Caco-2 (cell line): ENCODE data around the gene GUK1. TPM values are rescaled to one million over a fixed set of nuclear protein-coding genes. Genes with fewer than 3 reads are reported as not detected.
"Not testable (repeated sequence)": the region's sequence is repeated elsewhere in the genome, so short reads cannot be mapped to it uniquely, and the experiment has no call there.

Experiments
- BruUV-seq: library from RNA; stranded (reverse); fragments of 400-500 nt; replicated peaks from 2 replicates; lab custom pipeline; 2021; lab: Mats Ljungman, UMichigan
- CTCF ChIA-PET: fragments of 300-600 bp; sonication (Branson Sonifier 250); formaldehyde crosslinking; loops from one replicate; lab custom pipeline; 2022; ENCODE audit warnings: antibody characterized with exemption; lab: Charles Lee
- POLR2A ChIA-PET: fragments of 300-600 bp; sonication (Branson Sonifier 250); formaldehyde crosslinking; loops from one replicate; lab custom pipeline; 2022; ENCODE audit warnings: antibody characterized with exemption; lab: Charles Lee
- DNase-seq, 2 experiments: peaks; one replicate each; pipeline versions ENCODE4 v3.0.0 to v3.0.0-alpha.2; 2020 to 2022
- H3K27me3 ChIP-seq: replicated peaks from 2 replicates; pipeline ENCODE4 v1.6.0; 2011; ENCODE audit warnings: low read length; ENCODE audit not compliant: control insufficient read depth, insufficient read depth
- H3K36me3 ChIP-seq: 2 replicates; pipeline ENCODE4 v1.5.1; 2011; ENCODE audit warnings: low read length; ENCODE audit not compliant: control insufficient read depth, insufficient read depth
- H3K4me1 ChIP-seq: fragments of 250-450 bp; sonication (Bioruptor Pico); 2 replicates; pipeline ENCODE4 v1.5.1; 2020; ENCODE audit warnings: mild to moderate bottlenecking
- H3K4me3 ChIP-seq: 2 replicates; pipeline ENCODE4 v1.5.1; 2011; ENCODE audit warnings: low read depth, mild to moderate bottlenecking, control low read depth, low read length
- H3K9me3 ChIP-seq: fragments of 250-450 bp; sonication (Bioruptor Pico); 2 replicates; pipeline ENCODE4 v1.5.1; 2020; ENCODE audit warnings: mild to moderate bottlenecking, moderate library complexity
- H3K27ac Mint-ChIP-seq: one replicate; pipeline ENCODE4 v1.8.0; 2022; ENCODE audit warnings: mixed read lengths; ENCODE audit not compliant: unreplicated experiment
- H3K27me3 Mint-ChIP-seq: one replicate; pipeline ENCODE4 v1.8.0; 2022; ENCODE audit warnings: mixed read lengths; ENCODE audit not compliant: insufficient read depth, unreplicated experiment
- H3K36me3 Mint-ChIP-seq: one replicate; pipeline ENCODE4 v1.8.0; 2022; ENCODE audit warnings: mild to moderate bottlenecking, mixed read lengths; ENCODE audit not compliant: insufficient read depth, unreplicated experiment
- H3K4me1 Mint-ChIP-seq: one replicate; pipeline ENCODE4 v1.8.0; 2022; ENCODE audit warnings: low read depth, mixed read lengths; ENCODE audit not compliant: unreplicated experiment
- H3K4me3 Mint-ChIP-seq: one replicate; pipeline ENCODE4 v1.8.0; 2022; ENCODE audit warnings: mild to moderate bottlenecking, moderate library complexity, mixed read lengths; ENCODE audit not compliant: unreplicated experiment
- H3K9me3 Mint-ChIP-seq: one replicate; pipeline ENCODE4 v1.8.0; 2022; ENCODE audit warnings: mixed read lengths; ENCODE audit not compliant: unreplicated experiment
- CTCF ChIP-seq, 2 experiments: fragments of 200-600 bp in 1 of 2; IDR thresholded peaks; 1 replicate in 1 of 2; 2 replicates in 1 of 2; pipeline versions ENCODE4 v1.5.1 to v1.8.0; 2011 to 2022; ENCODE audit warnings: antibody characterized with exemption in 1 of 2, control low read depth in 1 of 2, inconsistent platforms in 1 of 2, low read depth in 1 of 2, low read length in 1 of 2, mild to moderate bottlenecking in 1 of 2, moderate library complexity in 1 of 2; ENCODE audit not compliant: insufficient read depth in 1 of 2, severe bottlenecking in 1 of 2, unreplicated experiment in 1 of 2
- intact Hi-C: fragments of 100-400 bp; cut with micrococcal nuclease; formaldehyde crosslinking; loops from one replicate; pipeline ENCODE4 v1.10.0; 2022; ENCODE audit not compliant: unreplicated experiment
- total RNA-seq: library from RNA; stranded (reverse); gene quantifications from 2 replicates; pipeline ENCODE4 v1.2.3, GENCODE V29; 2022

The GUK1 gene
- total RNA-seq, 1 experiment from 2014 or later = 73.6 TPM

GRCh38 chr1:228170666-228171065 lies 30.6 kb downstream of the GUK1 start:
- no peaks in the 10 kb centered on the region for H3K36me3 ChIP-seq
- POLR2A ChIA-PET = no interaction called here
- intact Hi-C loops = no loop called here
- DNase-seq = no peak
- H3K4me3 ChIP-seq = no peak overlapping the region
- peaks cover 9% of the 10 kb centered on the region for H3K9me3 ChIP-seq
- H3K36me3 Mint-ChIP-seq = peaks cover 18% of the 10 kb centered on the region
- no peaks in the 10 kb centered on the region for H3K4me1 Mint-ChIP-seq
- TF ChIP-seq CTCF (IDR thresholded peaks at IDR 0.05; ENCODE audit: insufficient read depth in 1 of 2, low read depth in 1 of 2, low read length in 1 of 2, severe bottlenecking in 1 of 2, unreplicated experiment in 1 of 2) = no peak
- CTCF ChIA-PET = no interaction called here
- no peaks in the 10 kb centered on the region for H3K27me3 Mint-ChIP-seq
- BruUV-seq = no TSS peak
- H3K4me3 Mint-ChIP-seq = no peak overlapping the region
- no peaks in the 10 kb centered on the region for H3K4me1 ChIP-seq
- no peak overlapping the region for H3K27ac Mint-ChIP-seq
- no peaks in the 10 kb centered on the region for H3K27me3 ChIP-seq
- no peaks in the 10 kb centered on the region for H3K9me3 Mint-ChIP-seq

GRCh38 chr1:228171221-228171891 lies 31.3 kb downstream of the GUK1 start:
- TF ChIP-seq CTCF (IDR thresholded peaks at IDR 0.05; ENCODE audit: insufficient read depth in 1 of 2, low read depth in 1 of 2, low read length in 1 of 2, severe bottlenecking in 1 of 2, unreplicated experiment in 1 of 2) = no peak
- H3K9me3 Mint-ChIP-seq = no peaks in the 10 kb centered on the region
- H3K36me3 Mint-ChIP-seq = peaks cover 13% of the 10 kb centered on the region
- H3K27me3 Mint-ChIP-seq = no peaks in the 10 kb centered on the region
- Histone ChIP-seq H3K4me3 (no peak overlapping the region), H3K27me3 (no peaks in the 10 kb centered on the region), H3K4me1 (no peaks in the 10 kb centered on the region), H3K36me3 (no peaks in the 10 kb centered on the region), H3K9me3 (peaks cover 9% of the 10 kb centered on the region)
- DNase-seq = no peak
- no TSS peak for BruUV-seq
- no peak overlapping the region for H3K4me3 Mint-ChIP-seq
- H3K4me1 Mint-ChIP-seq = no peaks in the 10 kb centered on the region
- ChIA-PET POLR2A (no interaction called here), CTCF (interaction anchor here (0.6 kb wide), 2 partner anchors 9 to 1230 kb away, joined by 3 to 6 read pairs; no protein-coding TSS in a partner anchor)
- intact Hi-C loops = no loop called here
- peak overlapping the region; percentile 39 for H3K27ac Mint-ChIP-seq

DNA sequence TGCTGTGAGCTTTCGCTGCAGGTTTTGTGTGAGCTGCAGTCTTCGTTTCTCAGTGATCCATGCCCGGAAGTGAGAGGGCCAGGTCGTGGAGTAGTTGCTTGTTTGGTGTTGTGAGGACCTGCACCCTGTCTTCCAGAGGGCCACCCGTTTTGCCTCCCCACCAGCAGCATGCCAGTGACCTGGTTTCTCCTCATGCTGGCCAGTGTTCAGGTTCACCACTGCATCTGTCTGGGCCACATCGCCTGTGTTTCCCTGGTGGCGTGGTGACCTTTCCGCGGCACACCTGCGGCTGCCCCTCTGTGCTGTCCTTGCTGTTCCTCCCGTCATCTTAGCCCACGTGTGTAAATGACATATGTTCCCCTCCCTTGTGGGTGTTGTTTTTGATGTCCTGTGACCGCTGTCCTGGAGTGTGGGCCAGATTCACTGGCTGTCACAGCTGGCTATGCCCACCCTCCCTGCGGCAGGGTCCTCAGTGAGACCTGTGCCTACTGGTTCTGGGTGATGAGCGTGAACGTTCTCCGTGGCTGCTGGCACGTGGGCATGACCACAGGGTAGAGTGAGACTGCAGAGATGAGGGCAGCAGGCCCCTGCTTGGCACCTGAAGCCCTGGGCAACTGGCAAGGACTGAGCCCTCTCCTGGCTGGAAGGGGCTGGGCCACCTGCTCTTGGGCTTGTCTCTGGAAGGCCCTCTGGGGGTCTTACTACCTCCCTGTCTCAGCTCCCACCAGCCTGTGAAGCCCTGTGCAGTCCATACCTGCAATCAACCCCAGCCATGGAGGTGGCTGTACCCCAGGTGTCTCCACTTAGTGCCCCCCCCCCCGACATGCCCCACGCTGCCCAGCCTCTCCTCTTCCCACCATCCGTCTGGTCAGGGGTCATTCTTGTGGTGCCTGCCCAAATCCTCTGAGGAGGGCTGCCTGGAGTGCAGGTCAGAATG lies 32.8 kb downstream of the GUK1 start:
- Histone ChIP-seq H3K27me3 (no peaks in the 10 kb centered on the region), H3K4me3 (no peak overlapping the region), H3K9me3 (peaks cover 9% of the 10 kb centered on the region), H3K4me1 (no peaks in the 10 kb centered on the region), H3K36me3 (no peaks in the 10 kb centered on the region)
- no peak overlapping the region for H3K27ac Mint-ChIP-seq
- peaks cover 16% of the 10 kb centered on the region for H3K36me3 Mint-ChIP-seq
- CTCF ChIA-PET = no interaction called here
- no peak for TF ChIP-seq CTCF (IDR thresholded peaks at IDR 0.05; ENCODE audit: insufficient read depth in 1 of 2, low read depth in 1 of 2, low read length in 1 of 2, severe bottlenecking in 1 of 2, unreplicated experiment in 1 of 2)
- POLR2A ChIA-PET = no interaction called here
- BruUV-seq = no TSS peak
- no peaks in the 10 kb centered on the region for H3K27me3 Mint-ChIP-seq
- no peak overlapping the region for H3K4me3 Mint-ChIP-seq
- intact Hi-C loops = no loop called here
- H3K4me1 Mint-ChIP-seq = no peaks in the 10 kb centered on the region
- no peak for DNase-seq
- no peaks in the 10 kb centered on the region for H3K9me3 Mint-ChIP-seq

GRCh38 chr1:228173528-228174481 lies 33.7 kb downstream of the GUK1 start:
- CTCF ChIA-PET, BruUV-seq, intact Hi-C loops, DNase-seq, H3K9me3 ChIP-seq, H3K36me3 ChIP-seq, H3K4me3 Mint-ChIP-seq, H3K27me3 Mint-ChIP-seq, POLR2A ChIA-PET, H3K4me3 ChIP-seq, H3K27me3 ChIP-seq, H3K4me1 Mint-ChIP-seq, H3K27ac Mint-ChIP-seq, H3K9me3 Mint-ChIP-seq, H3K4me1 ChIP-seq: not testable (repeated sequence)
- peaks cover 18% of the 10 kb centered on the region for H3K36me3 Mint-ChIP-seq
